CD14-positive monocyte (primary cell): ENCODE data around the gene CYLD. TPM values are rescaled to one million over a fixed set of nuclear protein-coding genes. Genes with fewer than 3 reads are reported as not detected.
A peak's percentile ranks its signal among the peaks of the same experiment; 100 is the strongest.

Experiments
- DNase-seq, 3 donors: peaks; one replicate each; pipeline ENCODE4 v3.0.0-alpha.2; 2011 to 2022
- H2AFZ ChIP-seq: 2 replicates; pipeline ENCODE4 v1.6.0; 2012; ENCODE audit warnings: mild to moderate bottlenecking, low read depth, low read length, inconsistent platforms; ENCODE audit not compliant: insufficient read depth, poor library complexity, severe bottlenecking
- H3K27ac ChIP-seq, 2 donors: 1 replicate in 1 of 2; 2 replicates in 1 of 2; pipeline ENCODE4 v1.5.1; 2012 to 2013; ENCODE audit warnings: low read length in 2 of 2, control low read depth in 1 of 2, inconsistent platforms in 1 of 2, low read depth in 1 of 2, mild to moderate bottlenecking in 1 of 2
- H3K27me3 ChIP-seq, 2 donors: one replicate each; pipeline versions ENCODE4 v1.6.0 to v1.6.1; 2011 to 2013; ENCODE audit warnings: low read length in 2 of 2; ENCODE audit not compliant: control insufficient read depth in 2 of 2, insufficient read depth in 2 of 2
- H3K36me3 ChIP-seq, 2 donors: replicated peaks in 1 of 2; 1 replicate in 1 of 2; 2 replicates in 1 of 2; pipeline versions ENCODE4 v1.5.1 to v1.6.1; 2012 to 2013; ENCODE audit warnings: low read length in 2 of 2, control low read depth in 1 of 2, inconsistent platforms in 1 of 2, mild to moderate bottlenecking in 1 of 2; ENCODE audit not compliant: insufficient read depth in 2 of 2, control insufficient read depth in 1 of 2
- H3K4me1 ChIP-seq, 2 donors: 1 replicate in 1 of 2; 2 replicates in 1 of 2; pipeline versions ENCODE4 v1.5.1 to v1.6.1; 2012 to 2013; ENCODE audit warnings: low read length in 2 of 2, control low read depth in 1 of 2, inconsistent platforms in 1 of 2, mild to moderate bottlenecking in 1 of 2, moderate library complexity in 1 of 2; ENCODE audit not compliant: insufficient read depth in 2 of 2, control insufficient read depth in 1 of 2
- H3K4me2 ChIP-seq: replicated peaks from 2 replicates; pipeline ENCODE3; 2012; ENCODE audit warnings: low read length, moderate library complexity, mild to moderate bottlenecking; ENCODE audit not compliant: poor library complexity, severe bottlenecking; ENCODE audit errors: extremely low read depth
- H3K4me3 ChIP-seq, 3 experiments: fragments of 200-600 bp in 1 of 3; sonication (generic) in 1 of 3; replicated peaks in 1 of 3; 1 replicate in 2 of 3; 2 replicates in 1 of 3; pipeline ENCODE4 v1.5.1; 2011 to 2013; ENCODE audit warnings: low read length in 3 of 3, mild to moderate bottlenecking in 3 of 3, control low read depth in 2 of 3, low read depth in 2 of 3, inconsistent platforms in 1 of 3, moderate library complexity in 1 of 3
- H3K79me2 ChIP-seq: 2 replicates; pipeline ENCODE4 v1.6.0; 2012; ENCODE audit warnings: mild to moderate bottlenecking, control low read depth, inconsistent platforms, low read length, moderate library complexity; ENCODE audit not compliant: insufficient read depth
- H3K9ac ChIP-seq: 2 replicates; pipeline ENCODE4 v1.6.0; 2017; ENCODE audit warnings: low read length, mild to moderate bottlenecking; ENCODE audit not compliant: insufficient read depth, poor library complexity, severe bottlenecking
- H3K9me3 ChIP-seq, 2 donors: replicated peaks in 1 of 2; 1 replicate in 1 of 2; 2 replicates in 1 of 2; pipeline versions ENCODE4 v1.5.1 to v1.6.1; 2012 to 2013; ENCODE audit warnings: low read length in 2 of 2, control low read depth in 1 of 2; ENCODE audit not compliant: control insufficient read depth in 1 of 2, insufficient read depth in 1 of 2
- H4K20me1 ChIP-seq: 2 replicates; pipeline ENCODE4 v1.6.0; 2012; ENCODE audit warnings: mild to moderate bottlenecking, low read length, control low read depth, moderate library complexity; ENCODE audit not compliant: insufficient read depth
- H3K27ac Mint-ChIP-seq, 7 donors: one replicate each; pipeline ENCODE4 v1.8.0; 2020; ENCODE audit warnings: mild to moderate bottlenecking in 7 of 7, mixed read lengths in 7 of 7, moderate library complexity in 6 of 7, inconsistent platforms in 2 of 7
- H3K27me3 Mint-ChIP-seq, 3 donors: one replicate each; pipeline ENCODE4 v1.8.0; 2021 to 2022; ENCODE audit warnings: low read depth in 3 of 3, mild to moderate bottlenecking in 3 of 3, mixed read lengths in 3 of 3, moderate library complexity in 3 of 3, inconsistent platforms in 1 of 3
- H3K36me3 Mint-ChIP-seq, 2 donors: one replicate each; pipeline ENCODE4 v1.8.0; 2020; ENCODE audit warnings: mixed read lengths in 2 of 2, inconsistent platforms in 1 of 2, mild to moderate bottlenecking in 1 of 2
- H3K4me1 Mint-ChIP-seq: one replicate; pipeline ENCODE4 v1.8.0; 2020; ENCODE audit warnings: mild to moderate bottlenecking, mixed read lengths
- H3K4me3 Mint-ChIP-seq, 2 donors: one replicate each; pipeline ENCODE4 v1.8.0; 2020; ENCODE audit warnings: mild to moderate bottlenecking in 2 of 2, mixed read lengths in 2 of 2, moderate library complexity in 1 of 2
- H3K9me3 Mint-ChIP-seq, 7 donors: one replicate each; pipeline ENCODE4 v1.8.0; 2020 to 2022; ENCODE audit warnings: mixed read lengths in 7 of 7, mild to moderate bottlenecking in 6 of 7, moderate library complexity in 6 of 7, inconsistent platforms in 2 of 7
- WGBS: methylation state at CpG from one replicate; pipeline ENCODE4 v1.1.5; 2013; ENCODE audit warnings: missing lambda C conversion rate; ENCODE audit not compliant: insufficient coverage; 5-methylcytosine and 5-hydroxymethylcytosine counted together
- intact Hi-C, 2 donors: fragments of 100-400 bp; cut with micrococcal nuclease; formaldehyde crosslinking; loops; one replicate each; pipeline versions ENCODE4 v1.15.0 to v1.15.1; 2023
- polyA plus RNA-seq, 3 donors: library from polyadenylated mRNA; depleted of rRNA in 1 of 3; unstranded in 2 of 3; stranded (reverse) in 1 of 3; fragments of 300-500 nt in 2 of 3; fragments of >200 nt in 1 of 3; fragmentation: Illumina TruSeq in 2 of 3; gene quantifications; 1 replicate in 2 of 3; 2 replicates in 1 of 3; pipeline ENCODE4 v1.2.3, GENCODE V29; 2012 to 2021
- TF ChIP-seq, protein P1 (sequence below): fragments of 200-600 bp; IDR thresholded peaks from one replicate; pipeline ENCODE4 v1.8.0; 2022; ENCODE audit warnings: antibody characterized with exemption, mild to moderate bottlenecking

The CYLD gene
- polyA plus RNA-seq, 3 donors: 32.1 to 57.9 (median 35.9) TPM

DNA sequence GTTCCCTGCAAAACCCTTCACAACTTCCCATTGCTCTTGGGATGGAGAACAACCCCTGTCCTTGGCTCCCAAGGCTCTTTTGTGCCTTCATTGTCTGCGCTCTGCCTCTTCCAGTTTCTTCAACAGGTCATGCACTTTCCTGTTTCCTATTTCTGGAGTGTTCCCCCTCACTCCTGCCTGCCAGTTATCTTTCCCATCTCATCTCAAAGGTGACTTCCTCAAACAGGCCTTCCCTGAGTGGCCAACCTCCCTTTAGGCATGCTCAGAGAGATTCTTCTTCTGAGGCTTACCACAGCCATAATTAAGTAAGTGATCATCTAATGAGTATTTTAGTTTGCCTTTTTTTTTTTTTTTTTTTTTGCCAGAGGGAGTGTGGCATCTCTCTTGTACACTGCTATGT is 2.9 kb upstream of the CYLD start:
- H3K27me3 Mint-ChIP-seq: peaks cover 0 to 2% (median 0%) of the 10 kb centered on the region in 3 donors
- H3K9me3 Mint-ChIP-seq: peaks cover 0 to 2% (median 0%) of the 10 kb centered on the region in 7 donors
- H3K4me3 ChIP-seq: no peak overlapping the region
- no peaks in the 10 kb centered on the region for H3K9me3 ChIP-seq
- peaks cover 47% of the 10 kb centered on the region for H3K4me1 Mint-ChIP-seq
- intact Hi-C loops: loop anchor here (5.0 to 10.0 kb wide), 2 partner anchors 192 to 194 kb away; partner anchors contain the start of gene NKD1 (in 2 of the 2)
- H3K27me3 ChIP-seq: no peaks in the 10 kb centered on the region
- no peak for DNase-seq
- H3K4me2 ChIP-seq: no peak overlapping the region
- no peak overlapping the region for H3K4me3 Mint-ChIP-seq
- no peak overlapping the region for H3K9ac ChIP-seq
- peaks cover 52 to 54% of the 10 kb centered on the region in 2 donors for H3K36me3 Mint-ChIP-seq
- no peak overlapping the region for H3K27ac ChIP-seq
- H3K4me1 ChIP-seq: peaks cover 21 to 34% of the 10 kb centered on the region in 2 donors
- H2AFZ ChIP-seq: no peak overlapping the region
- WGBS: 78% methylated on average over 1 of the region's 1 CpG
- peaks cover 43% of the 10 kb centered on the region for H4K20me1 ChIP-seq
- peak overlapping the region in 3 of 7 donors; percentile 10 to 64 (median 42) for H3K27ac Mint-ChIP-seq
- TF ChIP-seq, protein P1, sequence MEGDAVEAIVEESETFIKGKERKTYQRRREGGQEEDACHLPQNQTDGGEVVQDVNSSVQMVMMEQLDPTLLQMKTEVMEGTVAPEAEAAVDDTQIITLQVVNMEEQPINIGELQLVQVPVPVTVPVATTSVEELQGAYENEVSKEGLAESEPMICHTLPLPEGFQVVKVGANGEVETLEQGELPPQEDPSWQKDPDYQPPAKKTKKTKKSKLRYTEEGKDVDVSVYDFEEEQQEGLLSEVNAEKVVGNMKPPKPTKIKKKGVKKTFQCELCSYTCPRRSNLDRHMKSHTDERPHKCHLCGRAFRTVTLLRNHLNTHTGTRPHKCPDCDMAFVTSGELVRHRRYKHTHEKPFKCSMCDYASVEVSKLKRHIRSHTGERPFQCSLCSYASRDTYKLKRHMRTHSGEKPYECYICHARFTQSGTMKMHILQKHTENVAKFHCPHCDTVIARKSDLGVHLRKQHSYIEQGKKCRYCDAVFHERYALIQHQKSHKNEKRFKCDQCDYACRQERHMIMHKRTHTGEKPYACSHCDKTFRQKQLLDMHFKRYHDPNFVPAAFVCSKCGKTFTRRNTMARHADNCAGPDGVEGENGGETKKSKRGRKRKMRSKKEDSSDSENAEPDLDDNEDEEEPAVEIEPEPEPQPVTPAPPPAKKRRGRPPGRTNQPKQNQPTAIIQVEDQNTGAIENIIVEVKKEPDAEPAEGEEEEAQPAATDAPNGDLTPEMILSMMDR: no peak
- H3K36me3 ChIP-seq: peaks cover 8 to 45% of the 10 kb centered on the region in 2 donors
- H3K79me2 ChIP-seq: peaks cover 18% of the 10 kb centered on the region

GRCh38 chr16:50740736-50741135 is 1.1 kb upstream of the CYLD start:
- DNase-seq: peak; percentile 57 to 86 (median 60)
- Mint-ChIP-seq H3K4me3 (peak overlapping the region in 1 of 2 donors; percentile 77), H3K4me1 (peaks cover 50% of the 10 kb centered on the region), H3K27ac (peak overlapping the region; percentile 94 to 97 (median 96)), H3K27me3 (peaks cover 0 to 2% (median 0%) of the 10 kb centered on the region in 3 donors), H3K9me3 (no peaks in the 10 kb centered on the region), H3K36me3 (peaks cover 51 to 56% of the 10 kb centered on the region in 2 donors)
- H3K4me3 ChIP-seq: peak overlapping the region in 1 of 3 experiments; percentile 92
- intact Hi-C loops: loop anchor here (5.0 kb wide), 4 partner anchors 43 to 463 kb away; partner anchors contain the start of genes BRD7 (in 1 of the 2) and SNX20 (in 1 of the 2)
- H3K4me1 ChIP-seq: peaks cover 25 to 42% of the 10 kb centered on the region in 2 donors
- no peaks in the 10 kb centered on the region for H3K9me3 ChIP-seq
- peak overlapping the region; percentile 57 for H3K9ac ChIP-seq
- WGBS: 71% methylated on average over 1 of the region's 1 CpG
- peak overlapping the region; percentile 86 for H3K4me2 ChIP-seq
- H2AFZ ChIP-seq: no peak overlapping the region
- TF ChIP-seq, protein P1: no peak
- peaks cover 35% of the 10 kb centered on the region for H3K79me2 ChIP-seq
- H3K27me3 ChIP-seq: no peaks in the 10 kb centered on the region
- peak overlapping the region in 1 of 2 donors; percentile 99 for H3K27ac ChIP-seq
- peaks cover 36% of the 10 kb centered on the region for H4K20me1 ChIP-seq
- peaks cover 10 to 49% of the 10 kb centered on the region in 2 donors for H3K36me3 ChIP-seq
